ENCODE results near the gene POR.

Gene POR

DNA sequence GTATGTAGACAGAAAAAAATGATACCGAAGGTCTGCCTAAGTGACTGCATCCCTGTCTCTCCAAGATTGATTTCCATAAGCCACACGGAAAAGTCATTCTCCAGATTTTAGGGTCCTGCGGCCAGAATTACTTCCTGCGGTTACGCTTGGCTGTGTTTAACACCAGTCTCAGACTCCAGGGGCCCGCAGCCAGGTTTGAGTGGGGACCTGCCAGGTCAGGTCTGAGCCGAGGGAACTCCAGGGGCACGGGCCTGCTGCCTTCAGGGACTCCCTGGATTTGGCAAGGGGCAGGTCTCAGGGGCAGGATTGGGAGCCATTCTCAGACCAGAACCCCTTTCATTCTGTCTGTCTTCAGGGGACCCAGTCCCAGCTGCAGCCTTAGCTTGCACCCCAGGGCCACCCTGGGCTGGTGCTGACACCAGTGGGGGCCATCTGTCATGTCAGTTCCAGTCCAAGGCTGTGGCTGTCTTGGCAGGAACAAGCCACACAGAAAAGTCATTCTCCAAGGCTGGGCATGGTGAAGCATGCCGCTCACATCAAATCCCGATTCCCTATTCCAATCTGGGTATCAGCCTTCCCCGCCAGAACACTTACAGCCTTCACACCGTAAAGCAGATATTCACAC lies 40.5 kb downstream of the POR start:
- no peak for DNase-seq

DNA sequence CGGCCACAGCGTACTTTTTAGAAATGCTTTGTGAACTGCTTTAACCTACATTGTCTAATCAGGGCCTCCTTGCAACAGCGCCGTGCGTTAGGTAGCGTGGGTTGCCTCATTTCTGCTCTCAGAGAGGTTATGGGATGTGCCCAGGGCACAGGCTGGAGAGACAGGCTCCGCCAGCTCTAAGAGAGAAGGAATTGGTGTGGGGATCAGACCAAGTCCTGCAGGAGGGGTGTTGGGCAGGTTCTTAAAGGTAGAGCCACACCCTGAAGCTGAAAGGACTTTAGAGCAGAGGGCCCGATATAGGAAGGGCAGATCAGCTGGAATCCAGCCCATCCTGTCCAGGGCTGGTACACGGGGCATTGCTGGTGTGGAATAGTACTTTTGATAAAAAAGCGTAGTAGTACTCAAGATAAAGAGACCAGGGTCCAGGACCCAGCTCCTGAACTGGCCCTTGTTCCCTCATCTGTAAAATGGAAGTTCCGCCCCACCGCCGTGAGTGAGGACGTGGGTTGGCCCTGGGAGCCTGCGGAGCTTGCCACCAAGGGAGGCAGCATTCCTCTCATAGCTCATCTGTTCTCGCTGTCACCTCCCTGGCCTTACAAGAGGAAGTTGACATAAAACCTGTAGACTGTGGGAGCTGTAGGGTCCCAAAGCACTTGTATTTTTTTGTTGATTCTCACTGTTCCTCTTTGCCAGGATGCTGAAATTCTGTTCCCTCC lies 42.2 kb downstream of the POR start:
- no peak for DNase-seq

DNA sequence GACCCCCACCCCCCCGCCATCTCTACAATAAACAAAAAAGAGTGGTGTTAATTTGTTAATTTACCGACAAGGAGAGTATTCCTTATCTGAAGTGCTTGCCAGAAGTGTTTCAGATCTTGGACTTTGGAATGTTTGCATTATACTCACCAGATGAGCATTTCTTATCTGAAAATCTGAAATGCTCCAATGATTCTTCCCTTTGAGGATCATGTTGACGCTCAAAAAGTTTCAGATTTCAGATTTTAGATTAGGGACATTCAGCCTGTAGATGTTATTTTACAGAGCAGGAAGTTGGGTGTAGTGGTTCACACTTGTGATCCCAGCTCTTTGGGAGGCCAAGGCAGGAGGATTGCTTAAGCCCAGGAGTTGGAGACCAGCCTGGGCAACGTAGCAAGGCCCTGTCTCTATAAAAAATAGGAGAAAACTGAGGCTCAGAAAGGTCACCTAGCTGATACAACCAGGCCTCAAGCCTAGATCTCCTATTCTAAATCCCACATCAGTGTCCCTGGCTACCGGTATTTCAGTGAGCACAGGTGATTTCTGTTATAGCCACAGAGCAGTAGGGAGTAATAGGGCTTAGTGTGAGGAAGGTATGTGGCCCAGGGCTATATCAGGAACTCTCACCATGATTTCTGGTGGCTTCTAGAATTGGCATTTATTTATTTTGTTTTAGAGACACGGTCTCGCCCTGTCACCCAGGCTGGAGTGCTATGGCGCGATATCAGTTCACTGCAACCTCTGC lies 44.0 kb downstream of the POR start:
- no peak for DNase-seq

DNA sequence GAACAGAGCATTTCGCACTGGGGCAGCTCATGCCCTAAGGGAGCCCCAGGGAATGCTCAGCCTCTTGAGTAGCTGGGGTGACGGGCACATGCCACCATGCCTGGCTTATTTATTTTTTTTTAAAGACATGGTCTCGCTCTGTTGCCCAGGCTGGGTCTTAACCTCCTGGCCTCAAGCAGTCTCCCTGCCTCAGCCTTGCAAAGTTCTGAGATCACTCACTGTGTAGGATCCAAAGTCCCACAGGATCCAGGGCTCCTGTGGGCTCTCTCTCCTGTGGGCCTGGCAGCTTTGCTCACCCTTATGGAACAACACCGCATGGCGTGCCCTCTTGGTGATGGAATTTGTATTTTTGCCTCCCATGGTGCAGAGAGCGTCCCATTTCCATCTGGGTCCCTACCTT lies 45.4 kb downstream of the POR start:
- DNase-seq, result no peak

DNA sequence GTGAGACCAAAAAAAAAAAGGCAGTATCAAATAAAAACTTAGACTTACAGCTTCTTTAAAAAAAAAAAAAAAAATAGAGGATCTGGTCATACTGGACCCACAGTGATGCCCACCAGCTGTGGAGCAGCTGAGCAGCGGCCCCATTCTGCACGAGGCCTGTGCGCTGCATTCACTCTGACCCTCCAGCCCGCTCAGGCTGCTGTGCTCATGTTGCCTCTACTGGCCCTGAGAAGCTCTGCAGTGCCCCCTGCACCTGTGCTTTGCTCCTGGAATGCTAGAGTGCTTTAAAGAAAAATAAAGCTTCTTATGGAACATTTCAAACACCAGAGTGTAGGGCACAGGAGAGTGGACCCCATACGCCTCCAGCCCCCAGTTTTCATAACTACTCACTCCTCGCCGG lies 46.3 kb downstream of the POR start:
- no peak for DNase-seq

DNA sequence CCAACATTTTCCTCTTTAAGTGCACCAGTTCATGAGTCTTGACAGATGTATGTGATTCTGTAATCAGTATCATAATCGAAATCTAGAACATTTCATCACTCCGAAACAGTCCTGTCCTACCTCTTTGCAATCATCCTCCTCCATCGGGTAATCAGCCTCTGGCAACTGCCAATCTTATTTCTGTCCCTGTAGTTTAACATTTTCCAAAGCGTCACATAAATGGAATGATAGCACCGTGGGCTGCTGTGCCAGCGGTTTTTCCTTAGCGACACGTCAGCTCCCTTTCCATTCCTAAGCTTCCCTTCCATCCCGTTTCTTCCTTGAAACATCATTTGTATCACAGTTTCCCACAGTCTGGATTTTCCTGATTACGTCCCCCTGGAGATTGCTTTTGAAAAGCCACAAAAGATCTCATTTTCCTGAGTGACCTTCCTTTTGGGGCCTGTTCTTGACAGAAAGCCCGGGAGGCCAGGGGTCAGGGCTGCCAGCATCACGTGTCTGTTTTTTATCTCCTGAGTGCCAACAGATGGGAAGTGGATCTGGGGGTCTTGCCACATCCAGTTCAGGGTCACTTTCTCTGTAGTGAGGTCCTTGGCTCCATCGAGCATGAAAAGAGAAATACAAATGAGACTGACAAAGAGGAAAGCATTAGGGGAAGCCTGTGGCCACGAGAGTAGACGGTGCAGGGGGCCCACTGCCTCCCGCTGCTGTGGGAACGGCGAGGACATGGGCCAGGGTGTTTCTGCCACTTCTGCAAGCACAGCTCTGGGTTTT lies 47.8 kb downstream of the POR start:
- no peak for DNase-seq

DNA sequence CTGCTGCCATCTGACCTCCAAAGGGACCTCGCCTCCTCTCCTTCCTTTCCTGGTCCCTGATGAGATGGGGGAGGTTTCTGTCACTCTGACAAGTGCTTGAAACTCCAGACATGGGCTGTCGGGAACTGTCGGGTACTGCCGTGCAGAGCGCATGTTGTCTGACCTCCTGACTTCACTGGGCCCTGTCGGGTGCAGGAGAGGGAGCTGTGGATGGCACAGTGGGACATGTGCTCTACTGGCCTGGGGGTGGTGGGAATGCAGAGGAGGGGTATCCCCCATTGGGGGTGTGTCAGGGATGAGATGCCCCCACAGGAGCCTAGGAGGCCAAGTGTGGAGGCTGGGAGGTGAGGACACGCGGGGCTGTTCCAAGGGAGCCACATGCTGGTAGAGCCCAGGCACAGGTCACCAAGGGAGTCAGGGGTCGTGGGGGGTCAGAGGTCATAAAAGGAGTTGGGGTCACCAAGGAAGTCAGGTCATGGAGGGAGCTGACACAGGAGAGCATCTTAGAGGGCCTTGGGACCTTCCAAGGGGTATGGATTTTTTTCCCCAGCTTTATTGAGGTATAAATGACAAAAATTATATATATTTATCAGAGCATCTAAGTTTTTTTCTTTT lies 48.5 kb downstream of the POR start:
- DNase-seq, result no peak

DNA sequence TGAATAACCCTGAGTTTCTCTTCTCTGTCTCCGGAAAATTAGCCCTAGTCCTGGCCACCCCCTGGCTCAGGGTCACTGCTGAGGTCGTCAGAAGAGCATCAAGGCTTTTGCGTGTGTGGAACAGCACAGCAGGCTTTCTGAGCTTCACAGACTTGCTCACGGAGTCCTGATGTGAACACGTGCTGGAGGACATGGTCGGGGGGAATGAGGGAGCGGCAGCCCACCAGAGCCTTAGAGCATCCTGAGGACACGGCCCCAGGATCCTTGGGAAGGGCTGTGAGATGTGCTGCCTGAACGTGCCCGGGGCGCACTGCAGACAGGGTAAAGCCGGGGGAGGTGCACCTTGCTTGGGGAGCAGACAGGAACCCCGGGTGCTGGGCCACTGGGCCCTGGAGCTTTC lies 50.7 kb downstream of the POR start:
- no peak for DNase-seq

DNA sequence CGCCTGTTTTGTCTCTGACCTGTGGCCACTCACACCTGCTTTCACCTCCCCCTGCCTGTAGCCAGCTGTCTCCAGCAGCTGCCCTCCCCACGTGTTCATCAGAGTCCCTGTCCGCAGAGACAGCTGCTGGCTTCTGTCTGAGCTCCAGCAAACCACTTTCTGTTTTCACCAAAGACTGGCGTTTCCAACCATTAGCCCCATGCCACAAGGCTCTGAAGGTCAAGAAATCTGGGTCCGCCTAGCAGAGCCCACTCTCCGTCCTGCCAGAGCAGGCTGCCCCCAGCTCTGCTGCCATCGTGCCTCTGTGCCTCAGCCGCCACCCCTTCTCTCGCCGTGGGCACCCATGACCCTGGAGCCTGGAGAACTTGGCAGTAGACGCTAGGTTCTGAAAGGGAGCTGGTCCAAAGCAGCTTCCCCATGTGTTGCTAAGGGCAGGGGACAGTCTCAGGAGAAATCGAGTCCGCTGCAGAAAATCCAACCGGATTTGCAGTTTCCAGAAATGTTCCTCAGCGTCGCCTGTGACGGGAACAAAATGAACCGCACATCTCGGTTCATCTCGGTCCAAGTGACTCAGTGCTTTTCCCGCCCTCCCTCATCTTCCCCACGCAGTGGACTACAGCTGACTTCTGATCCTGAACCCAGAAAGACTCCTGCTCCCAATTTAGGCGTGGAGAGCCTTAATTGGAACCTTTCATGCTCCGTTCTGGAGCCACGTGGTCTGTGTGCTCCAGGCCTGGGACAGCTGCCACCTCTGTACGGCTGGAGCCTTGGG lies 51.4 kb downstream of the POR start:
- no peak for DNase-seq

DNA sequence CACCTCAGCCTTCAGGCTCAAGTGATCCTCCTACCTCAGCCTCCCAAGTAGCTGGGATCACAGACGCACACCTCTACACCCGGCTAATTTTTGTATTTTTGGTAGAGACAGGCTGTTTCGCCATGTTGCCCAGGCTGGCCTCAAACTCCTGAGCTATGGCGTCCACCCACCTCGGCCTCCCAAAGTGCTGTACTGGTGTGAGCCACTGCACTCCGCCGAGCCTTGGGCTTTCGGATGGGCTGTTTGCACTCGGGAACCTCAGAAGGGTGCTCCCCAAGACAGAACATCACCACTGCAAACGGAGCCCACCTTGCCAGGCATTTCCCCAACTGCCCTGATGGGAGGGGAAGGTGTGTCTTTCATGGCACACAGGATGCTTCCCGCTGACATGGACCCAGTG lies 52.1 kb downstream of the POR start:
- DNase-seq, result no peak

DNA sequence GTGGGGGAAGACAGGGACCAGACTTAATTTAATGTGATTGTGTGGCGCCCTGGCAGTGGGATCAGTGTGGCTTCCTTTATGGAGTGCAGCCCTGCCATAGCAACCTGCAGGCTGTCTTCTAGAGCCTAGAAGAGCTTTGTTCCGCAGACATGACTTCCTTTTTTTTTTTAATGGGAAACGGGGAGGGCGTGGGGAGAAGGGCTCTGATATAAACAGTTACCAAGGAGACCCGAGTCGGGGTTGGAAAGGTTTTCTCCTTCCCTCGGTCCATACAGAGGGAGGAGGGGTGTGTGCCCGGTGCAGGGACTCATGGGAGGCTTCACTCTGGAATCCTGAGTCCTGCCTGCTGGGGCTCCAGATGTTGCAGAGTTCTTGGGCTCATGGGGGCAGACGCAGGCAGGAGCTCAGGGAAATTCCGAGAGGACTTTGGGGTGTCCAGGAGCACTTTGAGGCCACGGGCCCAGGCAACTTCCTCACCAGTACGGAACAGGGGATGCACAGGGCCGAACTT lies 52.6 kb downstream of the POR start:
- no peak for DNase-seq

DNA sequence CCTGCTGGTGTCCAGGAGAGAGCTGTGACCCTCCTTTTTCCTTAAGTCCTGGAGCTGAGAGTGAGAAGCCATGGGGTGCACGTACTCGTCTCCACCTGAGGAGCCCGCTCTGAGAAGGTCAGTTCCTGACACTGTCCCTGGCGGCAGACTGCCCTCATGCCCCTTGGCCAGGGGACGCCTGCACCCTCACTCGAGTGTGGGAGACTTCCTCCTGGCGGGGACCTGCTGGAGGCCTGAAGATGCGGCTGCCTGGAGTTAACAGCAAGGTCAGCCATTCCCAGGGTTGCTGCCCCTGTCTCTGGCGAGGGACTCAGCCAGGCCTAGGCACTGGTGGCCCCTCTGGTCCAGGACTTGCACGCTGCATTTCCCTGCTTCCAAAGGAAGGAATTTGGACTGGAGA lies 53.1 kb downstream of the POR start:
- DNase-seq, result no peak

DNA sequence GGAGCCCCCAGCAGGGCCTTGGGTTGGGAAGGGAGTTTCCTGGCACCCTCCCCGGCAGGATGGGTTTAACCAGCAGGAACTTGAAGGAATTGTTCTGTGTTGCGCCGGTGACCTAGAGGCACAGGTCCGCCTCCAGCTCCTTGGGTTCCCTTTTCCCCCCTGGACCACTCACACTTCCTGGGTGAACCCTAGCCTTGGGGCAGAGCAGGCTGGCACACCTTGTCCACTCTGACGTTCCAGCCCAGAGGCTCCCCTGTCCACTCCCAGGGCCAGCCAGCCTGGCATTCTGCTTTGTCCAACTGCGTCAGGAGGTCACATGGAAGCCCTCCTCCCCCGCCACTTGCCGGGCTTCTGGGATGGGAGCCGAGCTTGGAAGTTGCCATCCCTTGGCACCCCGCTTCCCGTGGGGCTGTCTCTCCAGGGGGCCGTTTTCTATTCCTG lies 53.6 kb downstream of the POR start:
- no peak for DNase-seq

DNA sequence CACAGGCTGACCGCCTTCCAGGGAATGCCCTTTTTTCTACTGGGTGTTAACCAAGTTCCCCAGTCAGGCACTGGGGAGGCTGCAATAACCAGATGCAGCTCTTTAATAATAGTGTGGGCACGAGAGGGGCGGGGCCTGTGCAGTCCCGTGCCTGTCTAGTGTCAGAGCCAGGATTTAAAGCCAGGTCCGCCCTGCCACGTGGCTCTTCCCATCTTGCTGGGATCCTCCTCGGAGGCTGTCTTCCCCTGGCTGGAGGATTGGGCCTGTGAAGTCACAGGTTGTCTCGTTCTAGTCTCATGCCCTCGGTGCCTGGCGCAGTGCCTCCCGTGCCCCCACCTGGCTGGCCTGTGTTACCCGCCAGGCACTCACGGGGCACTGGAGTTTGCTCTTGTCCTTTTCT lies 54.2 kb downstream of the POR start:
- no peak for DNase-seq

DNA sequence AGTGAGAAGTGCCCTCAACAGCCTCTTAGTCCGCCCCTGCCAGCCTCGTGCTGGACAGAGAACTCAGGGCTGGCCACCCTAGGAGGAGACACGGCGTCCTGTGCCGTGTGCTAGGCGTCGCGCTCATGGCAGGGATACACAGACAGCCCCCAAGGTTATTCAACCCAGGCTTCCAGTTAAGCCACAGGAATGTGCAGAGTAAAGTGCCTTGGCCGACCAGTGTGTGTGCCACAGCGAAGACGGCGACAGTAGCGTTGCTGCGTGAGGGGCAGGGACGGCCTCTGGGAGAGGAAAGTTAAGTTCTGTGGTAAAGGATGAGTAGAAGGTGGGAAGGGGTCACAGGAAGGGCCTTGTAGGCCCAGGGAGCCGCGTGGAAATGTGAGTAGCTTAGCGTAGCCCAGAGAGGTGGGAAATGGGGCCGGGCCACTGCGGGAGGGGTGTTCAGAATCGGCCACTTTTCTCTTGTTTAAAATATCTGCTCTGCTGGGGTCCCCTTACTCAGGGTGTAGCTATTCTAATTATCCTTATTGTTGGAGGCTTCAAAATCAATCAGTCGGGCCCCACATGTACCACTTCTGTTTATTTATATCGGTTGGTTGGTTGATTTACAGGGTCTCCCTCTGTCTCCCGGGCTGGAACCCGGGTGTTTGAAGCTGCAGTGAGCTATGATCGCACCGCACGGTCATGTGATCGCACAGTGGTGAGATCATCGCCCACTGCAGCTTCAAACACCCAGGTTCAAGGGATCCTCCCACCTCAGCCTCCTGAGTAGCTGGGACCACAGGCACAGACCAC lies 54.9 kb downstream of the POR start:
- no peak for DNase-seq

DNA sequence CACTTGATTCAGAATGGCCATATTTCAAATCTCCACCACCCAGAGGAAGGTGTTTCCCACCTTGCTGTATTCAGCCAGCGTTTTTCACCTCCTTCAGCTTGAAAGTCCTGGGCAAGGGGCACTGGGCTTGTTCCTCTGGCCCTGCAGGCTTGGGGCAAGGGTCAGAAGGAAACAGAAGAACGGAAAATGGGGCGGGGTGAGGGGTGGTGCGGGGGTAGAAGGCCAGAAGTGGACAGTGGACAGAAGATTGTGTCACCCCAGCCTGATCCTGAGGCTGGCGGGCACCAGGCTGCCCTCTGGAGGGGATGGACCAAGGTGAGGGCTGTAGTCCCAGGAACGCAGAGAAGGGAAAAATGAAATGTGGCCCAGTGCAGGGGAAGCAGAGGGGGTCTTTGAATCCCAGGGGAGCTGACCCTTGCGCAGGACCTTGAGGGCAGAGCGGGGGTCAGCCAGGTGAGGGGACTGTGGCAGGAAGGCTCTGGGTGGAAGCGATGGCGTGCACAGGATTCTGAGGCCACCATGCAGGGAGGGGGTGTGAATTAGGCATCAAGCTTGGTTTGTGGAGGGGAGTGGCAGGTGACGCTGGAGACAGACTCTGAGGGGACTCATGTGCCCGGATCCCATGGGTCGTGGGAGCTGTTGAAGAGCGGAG lies 56.5 kb downstream of the POR start:
- no peak for DNase-seq

DNA sequence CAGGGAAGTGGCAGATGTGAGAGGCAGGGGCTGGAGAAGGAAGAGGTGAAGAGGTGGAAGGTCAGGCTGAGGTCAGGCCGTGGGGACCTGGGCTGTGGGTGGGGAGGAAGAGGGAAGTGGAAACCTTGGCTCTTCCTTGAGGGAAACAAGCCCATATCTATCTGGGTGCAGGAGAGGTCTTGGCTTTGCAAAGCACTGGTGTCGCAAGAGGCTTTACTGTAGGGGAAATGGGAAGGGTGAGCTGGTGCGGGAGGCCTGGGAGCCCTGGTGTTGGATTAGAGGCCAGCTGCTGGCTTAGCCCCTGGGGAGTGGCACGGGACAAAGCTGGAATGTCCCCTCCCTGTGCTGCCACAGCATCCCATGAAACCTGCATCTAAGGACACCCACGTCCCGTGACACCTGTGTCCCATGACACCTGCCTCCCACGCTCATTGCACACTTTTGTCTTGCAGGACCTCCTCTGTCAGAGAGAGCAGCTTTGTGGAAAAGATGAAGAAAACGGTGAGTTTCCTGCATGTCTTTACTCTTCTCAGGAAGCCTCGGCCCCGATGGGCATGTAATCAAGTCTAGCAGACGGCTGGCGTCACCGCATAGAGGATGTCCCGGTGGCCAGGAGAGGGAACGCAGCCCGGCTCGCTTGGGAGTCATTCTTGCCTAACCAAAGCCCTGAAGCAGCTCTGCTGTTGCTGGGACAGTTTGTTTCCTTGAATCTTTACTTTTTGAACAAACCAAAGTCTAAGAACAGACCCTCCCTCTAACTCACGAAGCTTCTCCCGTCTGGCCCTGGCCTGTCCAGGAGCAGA lies 57.2 kb downstream of the POR start:
- DNase-seq, result no peak

DNA sequence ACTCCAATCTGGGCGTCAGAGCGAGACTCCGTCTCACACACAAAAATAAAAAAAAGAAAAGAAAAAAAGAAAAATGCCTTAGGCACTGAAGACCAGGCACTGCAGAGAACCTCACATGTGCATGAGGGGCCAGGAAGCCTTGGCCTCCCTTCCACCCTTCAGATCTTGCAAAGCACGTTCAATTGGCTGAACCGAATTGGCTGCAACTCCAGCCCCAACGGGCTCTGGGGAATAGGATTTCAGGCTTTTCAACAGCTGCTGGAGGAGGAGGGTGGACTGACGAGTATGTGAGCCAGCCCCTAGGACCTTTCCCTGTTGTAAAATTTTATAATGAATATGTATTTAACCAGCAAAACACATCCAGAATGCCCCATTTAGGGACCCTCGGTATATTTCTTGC lies 62.8 kb downstream of the POR start:
- no peak for DNase-seq

DNA sequence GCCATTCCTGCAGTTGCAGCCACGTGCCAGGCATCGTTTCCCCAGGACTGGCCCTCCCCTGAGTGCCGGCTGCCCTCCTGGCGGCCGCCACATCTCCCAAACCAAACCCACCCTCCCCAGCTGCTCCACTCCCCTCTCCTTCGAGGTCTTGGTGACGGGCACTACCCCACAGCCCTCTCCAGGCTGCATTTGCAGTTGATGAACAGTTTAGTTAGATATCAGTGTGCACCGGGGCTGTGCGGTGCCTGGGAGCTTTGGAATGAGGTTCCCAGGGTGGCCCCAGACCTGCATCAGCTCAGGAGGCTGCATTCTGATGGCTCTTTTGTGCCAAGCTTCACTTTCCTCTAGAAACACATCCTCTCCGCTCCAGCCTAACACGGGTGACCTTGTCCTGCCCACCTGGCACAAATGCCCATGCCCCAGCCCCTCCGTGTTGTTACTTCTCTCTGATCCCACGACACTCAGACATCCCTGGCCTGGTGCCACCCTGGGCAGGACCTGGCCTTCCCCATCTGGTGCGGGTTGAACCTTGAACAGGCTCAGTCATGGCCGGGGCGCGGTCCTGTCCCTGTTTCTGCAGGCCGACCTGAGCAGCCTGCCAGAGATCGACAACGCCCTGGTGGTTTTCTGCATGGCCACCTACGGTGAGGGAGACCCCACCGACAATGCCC lies 64.9 kb downstream of the POR start:
- DNase-seq, result no peak
